ENCODE data around the gene ZNF777.
A peak's percentile ranks its signal among the peaks of the same experiment; 100 is the strongest.

The ZNF777 gene

DNA sequence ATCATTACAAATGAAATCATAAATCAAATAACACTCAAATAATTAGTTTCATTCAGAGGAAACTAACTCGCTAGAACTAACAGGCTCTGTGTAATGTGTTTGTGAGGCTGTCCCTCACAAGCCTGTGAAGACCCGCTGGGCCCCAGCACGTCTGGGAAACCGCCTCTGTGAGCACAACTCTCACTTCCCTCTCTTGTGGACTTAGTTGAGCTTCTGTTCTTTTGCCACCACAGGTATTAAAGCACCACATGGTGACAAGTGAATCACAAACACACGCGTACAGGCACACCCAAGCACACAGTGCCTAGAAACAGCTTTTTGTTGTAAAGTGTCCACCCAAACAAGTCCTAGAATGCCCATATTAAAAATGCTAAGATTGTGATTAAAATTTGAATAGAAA lies 51.0 kb downstream of the ZNF777 start:
- no peaks in the 10 kb centered on the region for H4K20me1 ChIP-seq (ENCODE audit: insufficient read depth, low read length)
- H3K27me3 ChIP-seq (ENCODE audit: low read depth, low read length): no peaks in the 10 kb centered on the region
- H3K79me2 ChIP-seq (ENCODE audit: low read length): no peaks in the 10 kb centered on the region
- H3K4me3 ChIP-seq (ENCODE audit: low read length): peak overlapping the region; percentile 8; the same call in 1 of the 2 replicates
- TF ChIP-seq, protein P1, sequence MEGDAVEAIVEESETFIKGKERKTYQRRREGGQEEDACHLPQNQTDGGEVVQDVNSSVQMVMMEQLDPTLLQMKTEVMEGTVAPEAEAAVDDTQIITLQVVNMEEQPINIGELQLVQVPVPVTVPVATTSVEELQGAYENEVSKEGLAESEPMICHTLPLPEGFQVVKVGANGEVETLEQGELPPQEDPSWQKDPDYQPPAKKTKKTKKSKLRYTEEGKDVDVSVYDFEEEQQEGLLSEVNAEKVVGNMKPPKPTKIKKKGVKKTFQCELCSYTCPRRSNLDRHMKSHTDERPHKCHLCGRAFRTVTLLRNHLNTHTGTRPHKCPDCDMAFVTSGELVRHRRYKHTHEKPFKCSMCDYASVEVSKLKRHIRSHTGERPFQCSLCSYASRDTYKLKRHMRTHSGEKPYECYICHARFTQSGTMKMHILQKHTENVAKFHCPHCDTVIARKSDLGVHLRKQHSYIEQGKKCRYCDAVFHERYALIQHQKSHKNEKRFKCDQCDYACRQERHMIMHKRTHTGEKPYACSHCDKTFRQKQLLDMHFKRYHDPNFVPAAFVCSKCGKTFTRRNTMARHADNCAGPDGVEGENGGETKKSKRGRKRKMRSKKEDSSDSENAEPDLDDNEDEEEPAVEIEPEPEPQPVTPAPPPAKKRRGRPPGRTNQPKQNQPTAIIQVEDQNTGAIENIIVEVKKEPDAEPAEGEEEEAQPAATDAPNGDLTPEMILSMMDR (IDR thresholded peaks at IDR 0.05; ENCODE audit: low read depth, low read length): no peak
- no peak for TF ChIP-seq EZH2phosphoT487 (IDR thresholded peaks at IDR 0.05; ENCODE audit: low read depth)
- H3K9ac ChIP-seq (ENCODE audit: low read length): no peak overlapping the region; the same call in 1 of the 2 replicates
- peak overlapping the region; percentile 53 for H3K4me2 ChIP-seq (ENCODE audit: low read length)
- 0 out of 2 replicates have a peak overlapping the region, but pooled peaks have one; percentile 8 for H2AFZ ChIP-seq (ENCODE audit: low read depth, low read length)
- H3K27ac ChIP-seq (ENCODE audit: low read length): no peak overlapping the region
- H3K36me3 ChIP-seq (replicated peaks; ENCODE audit: low read depth, low read length): no peaks in the 10 kb centered on the region
- H3K9me3 ChIP-seq (ENCODE audit: insufficient read depth, low read length): no peaks in the 10 kb centered on the region
- peaks cover 10% of the 10 kb centered on the region for H3K4me1 ChIP-seq (ENCODE audit: low read length)

DNA sequence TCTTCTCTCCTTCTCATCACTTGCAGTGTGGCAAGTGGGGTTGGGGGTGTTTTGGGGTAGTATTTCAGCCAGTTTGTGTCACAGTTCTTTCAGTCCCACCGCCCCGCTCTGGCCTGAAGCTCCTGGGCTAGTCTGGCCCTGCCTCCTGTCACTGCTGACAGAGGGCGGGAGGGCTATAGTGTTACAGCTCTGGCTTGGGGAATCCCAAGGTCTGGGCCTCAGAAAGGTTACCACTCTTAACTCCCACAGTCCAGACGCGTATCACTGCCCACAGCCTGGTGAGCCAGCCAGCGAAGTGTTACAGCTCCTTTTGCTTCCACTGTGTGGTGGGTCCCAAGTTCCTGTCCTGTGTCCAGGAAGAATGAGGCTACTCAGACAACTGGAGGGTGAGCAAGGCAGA lies 56.0 kb downstream of the ZNF777 start:
- H2AFZ ChIP-seq (ENCODE audit: low read depth, low read length): no peak overlapping the region
- H3K4me3 ChIP-seq (ENCODE audit: low read length): no peak overlapping the region
- no peaks in the 10 kb centered on the region for H3K9me3 ChIP-seq (ENCODE audit: insufficient read depth, low read length)
- peaks cover 10% of the 10 kb centered on the region for H3K27me3 ChIP-seq (ENCODE audit: low read depth, low read length)
- H3K9ac ChIP-seq (ENCODE audit: low read length): no peak overlapping the region
- H3K4me2 ChIP-seq (ENCODE audit: low read length): no peak overlapping the region
- H3K4me1 ChIP-seq (ENCODE audit: low read length): peaks cover 5% of the 10 kb centered on the region
- H3K27ac ChIP-seq (ENCODE audit: low read length): no peak overlapping the region
- H4K20me1 ChIP-seq (ENCODE audit: insufficient read depth, low read length): no peaks in the 10 kb centered on the region
- no peaks in the 10 kb centered on the region for H3K79me2 ChIP-seq (ENCODE audit: low read length)
- H3K36me3 ChIP-seq (replicated peaks; ENCODE audit: low read depth, low read length): no peaks in the 10 kb centered on the region
- TF ChIP-seq, protein P1 (IDR thresholded peaks at IDR 0.05; ENCODE audit: low read depth, low read length): no peak
- TF ChIP-seq EZH2phosphoT487 (IDR thresholded peaks at IDR 0.05; ENCODE audit: low read depth): no peak

DNA sequence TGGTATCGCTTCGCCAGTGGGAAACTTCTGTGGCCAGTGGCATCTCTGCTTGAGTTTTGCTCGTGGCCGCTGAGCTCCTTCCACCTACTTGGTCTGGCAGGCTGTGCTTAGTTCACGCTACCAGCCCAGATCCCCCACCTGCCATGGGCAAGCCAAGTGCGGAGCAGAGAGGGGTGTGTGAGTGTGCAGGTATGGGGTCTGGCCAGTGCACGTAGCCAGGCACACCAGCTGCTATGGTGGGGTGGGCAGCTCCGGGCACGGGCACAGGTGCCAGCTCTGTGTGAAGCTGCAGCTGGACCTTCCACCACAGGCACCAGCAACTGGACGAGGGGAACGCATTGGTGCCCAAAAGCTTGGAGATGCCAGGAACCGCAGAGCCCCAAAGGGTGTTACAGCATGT lies 56.5 kb downstream of the ZNF777 start:
- H3K36me3 ChIP-seq (replicated peaks; ENCODE audit: low read depth, low read length): no peaks in the 10 kb centered on the region
- H4K20me1 ChIP-seq (ENCODE audit: insufficient read depth, low read length): no peaks in the 10 kb centered on the region
- peaks cover 10% of the 10 kb centered on the region for H3K27me3 ChIP-seq (ENCODE audit: low read depth, low read length)
- TF ChIP-seq, protein P1 (IDR thresholded peaks at IDR 0.05; ENCODE audit: low read depth, low read length): no peak
- no peak for TF ChIP-seq EZH2phosphoT487 (IDR thresholded peaks at IDR 0.05; ENCODE audit: low read depth)
- no peak overlapping the region for H3K9ac ChIP-seq (ENCODE audit: low read length)
- no peaks in the 10 kb centered on the region for H3K79me2 ChIP-seq (ENCODE audit: low read length)
- H3K27ac ChIP-seq (ENCODE audit: low read length): no peak overlapping the region
- H3K4me2 ChIP-seq (ENCODE audit: low read length): no peak overlapping the region
- H2AFZ ChIP-seq (ENCODE audit: low read depth, low read length): no peak overlapping the region
- H3K4me3 ChIP-seq (ENCODE audit: low read length): no peak overlapping the region
- H3K9me3 ChIP-seq (ENCODE audit: insufficient read depth, low read length): no peaks in the 10 kb centered on the region
- peaks cover under 1% of the 10 kb centered on the region for H3K4me1 ChIP-seq (ENCODE audit: low read length)

DNA sequence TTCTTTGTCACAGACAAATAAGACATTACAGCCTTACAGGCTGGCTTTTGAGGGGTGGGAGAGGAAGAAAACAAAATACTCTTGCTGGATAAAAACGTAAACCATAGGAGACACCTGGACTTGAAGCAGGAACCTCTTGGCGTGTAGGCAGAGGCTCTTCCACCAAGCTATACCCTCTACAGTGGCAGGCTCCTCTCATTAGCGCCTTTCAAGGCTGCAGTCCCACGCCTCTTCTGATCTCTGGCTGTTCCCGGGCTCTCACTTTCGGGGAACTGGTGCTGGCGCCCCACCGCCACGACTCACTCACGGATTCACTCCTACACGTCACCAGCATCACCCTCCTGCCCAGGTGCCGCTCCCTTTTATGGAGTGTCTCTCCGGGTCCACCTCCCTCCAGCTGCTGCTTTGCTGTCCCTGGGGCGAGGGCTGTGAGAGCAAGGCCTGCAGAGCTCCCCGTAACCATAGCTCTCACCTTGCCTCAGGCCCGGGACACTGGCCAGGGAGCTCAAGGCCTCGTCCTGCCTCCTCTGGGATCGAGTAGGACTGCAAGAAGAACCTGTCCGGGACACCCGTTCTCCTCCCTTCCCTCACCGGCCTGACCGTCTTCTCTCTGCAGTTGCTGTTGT lies 62.6 kb downstream of the ZNF777 start:
- H3K36me3 ChIP-seq (replicated peaks; ENCODE audit: low read depth, low read length): no peaks in the 10 kb centered on the region
- 0 out of 2 replicates have a peak, but pooled peaks cover 4% of the 10 kb centered on the region for H3K9me3 ChIP-seq (ENCODE audit: insufficient read depth, low read length)
- peaks cover 10% of the 10 kb centered on the region for H3K27me3 ChIP-seq (ENCODE audit: low read depth, low read length)
- no peaks in the 10 kb centered on the region for H4K20me1 ChIP-seq (ENCODE audit: insufficient read depth, low read length)
- H2AFZ ChIP-seq (ENCODE audit: low read depth, low read length): no peak overlapping the region
- TF ChIP-seq EZH2phosphoT487 (IDR thresholded peaks at IDR 0.05; ENCODE audit: low read depth): no peak
- H3K79me2 ChIP-seq (ENCODE audit: low read length): no peaks in the 10 kb centered on the region
- no peak overlapping the region for H3K4me2 ChIP-seq (ENCODE audit: low read length)
- H3K9ac ChIP-seq (ENCODE audit: low read length): no peak overlapping the region
- no peaks in the 10 kb centered on the region for H3K4me1 ChIP-seq (ENCODE audit: low read length)
- no peak overlapping the region for H3K4me3 ChIP-seq (ENCODE audit: low read length)
- H3K27ac ChIP-seq (ENCODE audit: low read length): no peak overlapping the region

Measured in OCI-LY3 (cell line).